ENCODE data around the gene UROC1.

Gene UROC1

DNA sequence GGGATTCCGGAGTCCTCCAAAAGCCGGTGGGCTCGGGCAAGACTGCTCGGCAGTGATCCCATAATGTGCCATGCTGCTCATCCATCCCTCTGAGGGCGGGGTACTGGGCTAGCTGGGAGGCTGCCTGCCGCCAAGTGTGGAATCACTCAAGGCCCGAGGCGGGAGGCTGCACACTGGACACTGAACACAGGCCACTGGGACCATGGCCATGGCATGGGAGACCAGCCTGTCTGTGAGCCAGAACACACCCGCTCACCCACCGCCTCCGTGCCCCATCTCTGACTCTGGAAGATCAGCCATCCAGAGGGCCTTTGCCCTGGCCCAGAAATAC is 39.8 kb upstream of the UROC1 start:
- Histone ChIP-seq H3K79me2 (no peaks in the 10 kb centered on the region), H3K4me3 (ENCODE audit: low read depth, low read length) (no peak overlapping the region), H3K4me1 (no peaks in the 10 kb centered on the region), H3K27ac (no peak overlapping the region), H3K27me3 (ENCODE audit: control insufficient read depth, insufficient read depth, low read length) (no peaks in the 10 kb centered on the region), H3K36me3 (ENCODE audit: control insufficient read depth, insufficient read depth, low read length) (no peaks in the 10 kb centered on the region), H2AFZ (no peak overlapping the region), H3K4me2 (ENCODE audit: low read length) (no peak overlapping the region), H3K9me3 (ENCODE audit: control insufficient read depth, low read length) (no peaks in the 10 kb centered on the region), H3K9ac (no peak overlapping the region)
- TF ChIP-seq, protein P1, sequence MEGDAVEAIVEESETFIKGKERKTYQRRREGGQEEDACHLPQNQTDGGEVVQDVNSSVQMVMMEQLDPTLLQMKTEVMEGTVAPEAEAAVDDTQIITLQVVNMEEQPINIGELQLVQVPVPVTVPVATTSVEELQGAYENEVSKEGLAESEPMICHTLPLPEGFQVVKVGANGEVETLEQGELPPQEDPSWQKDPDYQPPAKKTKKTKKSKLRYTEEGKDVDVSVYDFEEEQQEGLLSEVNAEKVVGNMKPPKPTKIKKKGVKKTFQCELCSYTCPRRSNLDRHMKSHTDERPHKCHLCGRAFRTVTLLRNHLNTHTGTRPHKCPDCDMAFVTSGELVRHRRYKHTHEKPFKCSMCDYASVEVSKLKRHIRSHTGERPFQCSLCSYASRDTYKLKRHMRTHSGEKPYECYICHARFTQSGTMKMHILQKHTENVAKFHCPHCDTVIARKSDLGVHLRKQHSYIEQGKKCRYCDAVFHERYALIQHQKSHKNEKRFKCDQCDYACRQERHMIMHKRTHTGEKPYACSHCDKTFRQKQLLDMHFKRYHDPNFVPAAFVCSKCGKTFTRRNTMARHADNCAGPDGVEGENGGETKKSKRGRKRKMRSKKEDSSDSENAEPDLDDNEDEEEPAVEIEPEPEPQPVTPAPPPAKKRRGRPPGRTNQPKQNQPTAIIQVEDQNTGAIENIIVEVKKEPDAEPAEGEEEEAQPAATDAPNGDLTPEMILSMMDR (IDR thresholded peaks at IDR 0.05) = no peak

DNA sequence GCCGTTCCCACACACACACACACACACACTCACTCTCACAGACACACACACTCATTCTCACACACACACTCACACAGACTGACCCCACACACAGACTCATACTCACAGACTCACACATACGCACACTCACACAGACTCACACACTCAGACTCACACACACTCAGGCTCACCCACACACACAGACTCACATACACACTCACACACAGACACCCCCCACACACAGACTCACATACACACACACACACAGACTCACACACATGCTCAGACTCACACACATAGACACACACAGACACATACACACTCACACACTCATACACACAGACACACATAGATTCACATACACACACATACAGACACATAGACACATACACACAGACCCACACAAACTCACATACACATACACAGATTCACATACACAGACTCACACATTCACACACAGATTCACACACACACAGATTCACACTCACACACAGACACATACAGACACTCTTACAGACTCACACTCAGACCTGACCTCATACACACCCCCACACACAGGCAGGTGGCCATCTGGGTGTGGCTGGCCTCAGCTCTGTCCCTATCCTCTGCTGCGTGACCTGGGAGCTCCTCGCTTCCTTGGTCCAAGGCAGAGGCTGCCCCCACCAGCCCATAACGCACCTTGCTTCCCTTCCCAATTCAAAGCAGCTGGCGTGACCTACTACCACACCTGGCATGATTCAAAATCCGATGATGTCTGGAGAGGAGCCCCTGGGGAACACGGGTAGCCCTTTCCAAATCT is 39.3 kb upstream of the UROC1 start:
- H3K4me1 ChIP-seq = no peaks in the 10 kb centered on the region
- no peaks in the 10 kb centered on the region for H3K79me2 ChIP-seq
- no peaks in the 10 kb centered on the region for H3K36me3 ChIP-seq (ENCODE audit: control insufficient read depth, insufficient read depth, low read length)
- H3K27me3 ChIP-seq (ENCODE audit: control insufficient read depth, insufficient read depth, low read length) = no peaks in the 10 kb centered on the region
- H2AFZ ChIP-seq = no peak overlapping the region
- H3K9ac ChIP-seq = no peak overlapping the region
- TF ChIP-seq, protein P1 (IDR thresholded peaks at IDR 0.05) = no peak
- no peak overlapping the region for H3K4me3 ChIP-seq (ENCODE audit: low read depth, low read length)
- H3K9me3 ChIP-seq (ENCODE audit: control insufficient read depth, low read length) = no peaks in the 10 kb centered on the region
- H3K27ac ChIP-seq = no peak overlapping the region
- H3K4me2 ChIP-seq (ENCODE audit: low read length) = no peak overlapping the region

DNA sequence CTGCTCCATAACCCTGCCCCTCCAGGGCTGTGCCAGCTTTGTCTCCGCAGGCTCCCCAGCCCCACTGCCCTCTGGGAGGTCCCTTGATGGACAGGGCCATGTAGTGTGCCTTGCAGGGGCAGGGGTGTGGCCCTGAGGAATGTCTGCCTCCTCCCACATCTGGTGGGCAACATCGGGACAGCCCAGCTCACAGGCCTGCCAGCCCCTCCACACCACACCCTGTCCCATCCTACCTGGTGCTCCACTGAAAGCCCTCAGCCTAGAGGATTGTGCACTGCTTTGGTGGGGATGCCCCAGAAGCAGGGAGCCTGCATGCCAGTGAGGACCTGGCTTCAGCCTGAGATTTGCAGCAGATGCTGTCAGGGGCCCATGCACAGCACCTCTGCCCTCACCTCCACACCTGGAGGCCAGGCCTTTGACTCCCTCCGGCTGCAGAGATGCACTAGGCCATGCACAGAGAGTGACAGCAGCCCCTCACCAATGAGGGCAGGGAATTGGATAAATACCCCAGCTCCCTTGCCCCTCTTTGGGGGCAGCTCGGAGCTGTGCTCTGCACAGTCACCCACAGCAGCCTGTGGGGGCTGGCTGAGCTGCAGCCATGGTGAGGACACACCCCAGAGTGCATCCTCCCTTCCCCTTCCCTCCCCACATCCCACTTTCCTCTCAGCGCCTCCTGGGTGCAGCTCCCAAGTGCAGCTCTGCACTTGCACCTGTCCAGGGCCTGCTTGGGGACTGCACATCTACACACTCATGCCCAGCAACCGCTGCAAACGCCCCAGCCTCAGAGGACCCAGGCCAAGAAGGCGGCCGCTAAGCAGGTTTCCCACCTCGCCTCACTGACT is 38.4 kb upstream of the UROC1 start:
- Histone ChIP-seq H3K27ac (no peak overlapping the region), H3K4me3 (ENCODE audit: low read depth, low read length) (no peak overlapping the region)
- TF ChIP-seq, protein P1 (IDR thresholded peaks at IDR 0.05) = no peak

DNA sequence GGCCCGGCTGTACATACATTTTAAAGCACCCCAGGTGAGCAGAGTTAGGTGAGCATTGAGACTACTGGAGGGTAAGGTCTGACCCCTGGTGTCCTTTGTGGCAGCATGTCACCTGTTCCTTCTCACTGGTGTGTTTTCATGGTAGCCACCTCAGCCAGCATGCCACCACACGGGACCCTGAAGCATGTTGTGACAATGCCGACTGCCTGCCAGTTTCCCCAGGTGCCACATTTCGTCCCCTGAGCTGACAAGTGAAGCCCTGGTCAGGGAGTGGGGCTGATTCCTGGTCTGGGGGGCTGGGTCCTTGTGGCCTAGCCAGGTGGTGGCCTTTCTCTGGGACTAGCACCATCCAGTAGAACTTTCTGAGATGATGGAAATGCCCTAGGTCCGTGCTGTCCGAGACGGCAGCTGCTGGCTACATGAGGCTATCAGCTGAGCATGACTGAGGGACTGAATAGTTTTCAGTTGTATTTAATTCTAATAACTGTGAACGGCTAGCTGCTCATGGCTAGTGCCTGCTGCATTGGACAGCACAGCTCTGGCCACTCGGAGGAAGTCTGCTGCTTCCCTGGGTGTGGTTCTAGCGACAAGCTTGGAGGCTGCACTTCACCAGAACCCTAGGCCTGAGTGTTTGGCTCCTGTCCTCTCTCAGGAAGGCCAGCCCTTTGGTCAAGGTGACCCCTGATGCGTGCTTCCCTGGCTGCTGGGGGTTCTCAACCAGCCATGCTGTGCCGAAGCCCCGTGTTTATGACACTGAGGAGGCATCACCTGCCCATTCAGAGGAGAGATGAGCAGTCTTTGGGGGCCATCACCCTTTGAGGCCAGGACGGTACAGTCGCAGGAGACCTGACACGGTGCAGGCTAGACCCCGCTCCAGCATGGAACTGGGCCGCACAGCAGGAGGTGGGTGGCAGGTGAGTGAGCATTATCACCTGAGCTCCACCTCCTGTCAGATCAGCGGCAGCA is 37.3 kb upstream of the UROC1 start:
- H3K9ac ChIP-seq = no peak overlapping the region
- TF ChIP-seq, protein P1 (IDR thresholded peaks at IDR 0.05) = no peak
- no peaks in the 10 kb centered on the region for H3K4me1 ChIP-seq
- no peaks in the 10 kb centered on the region for H3K79me2 ChIP-seq
- H3K27me3 ChIP-seq (ENCODE audit: control insufficient read depth, insufficient read depth, low read length) = no peaks in the 10 kb centered on the region
- no peaks in the 10 kb centered on the region for H3K36me3 ChIP-seq (ENCODE audit: control insufficient read depth, insufficient read depth, low read length)
- H3K4me3 ChIP-seq (ENCODE audit: low read depth, low read length) = no peak overlapping the region
- H3K4me2 ChIP-seq (ENCODE audit: low read length) = no peak overlapping the region
- no peak overlapping the region for H3K27ac ChIP-seq
- no peak overlapping the region for H2AFZ ChIP-seq
- H3K9me3 ChIP-seq (ENCODE audit: control insufficient read depth, low read length) = no peaks in the 10 kb centered on the region

More for the DNA sequence above, 38.4 kb upstream of the UROC1 start:
- Histone ChIP-seq H3K36me3 (ENCODE audit: control insufficient read depth, insufficient read depth, low read length) (no peaks in the 10 kb centered on the region), H3K9ac (no peak overlapping the region), H2AFZ (no peak overlapping the region), H3K4me2 (ENCODE audit: low read length) (no peak overlapping the region), H3K4me1 (no peaks in the 10 kb centered on the region), H3K9me3 (ENCODE audit: control insufficient read depth, low read length) (no peaks in the 10 kb centered on the region), H3K27me3 (ENCODE audit: control insufficient read depth, insufficient read depth, low read length) (no peaks in the 10 kb centered on the region), H3K79me2 (no peaks in the 10 kb centered on the region)
